ENCODE results near the gene CASR. TPM values are rescaled to one million over a fixed set of nuclear protein-coding genes. Genes with fewer than 3 reads are reported as not detected.

Gene CASR
- total RNA-seq, 4 donors from 2014 or later: 0.19 TPM; not detected in 3

DNA sequence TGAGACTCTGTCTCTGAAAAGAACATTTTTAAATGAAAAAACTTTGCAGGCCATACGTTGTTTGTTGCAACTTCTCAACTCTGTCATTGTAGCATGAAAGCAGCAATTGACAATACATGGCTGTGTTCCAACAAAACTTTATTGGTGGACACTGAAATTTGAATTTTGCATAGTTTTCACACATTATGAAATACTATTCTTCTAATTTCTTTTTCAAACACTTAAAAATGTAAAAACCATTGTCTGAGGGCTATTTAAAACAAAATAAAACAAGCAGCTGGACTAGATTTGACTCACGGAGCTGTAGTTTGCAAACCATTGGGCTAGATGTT, 123.1 kb downstream of the CASR start:
- WGBS, 2 donors: 42 to 51% methylated on average over 2 of the region's 2 CpGs
- H3K9me3 ChIP-seq: no peaks in the 10 kb centered on the region
- no peaks in the 10 kb centered on the region for H3K27me3 ChIP-seq
- H3K4me1 ChIP-seq: peaks cover 5 to 57% (median 7%) of the 10 kb centered on the region in 3 donors
- TF ChIP-seq, protein P1, sequence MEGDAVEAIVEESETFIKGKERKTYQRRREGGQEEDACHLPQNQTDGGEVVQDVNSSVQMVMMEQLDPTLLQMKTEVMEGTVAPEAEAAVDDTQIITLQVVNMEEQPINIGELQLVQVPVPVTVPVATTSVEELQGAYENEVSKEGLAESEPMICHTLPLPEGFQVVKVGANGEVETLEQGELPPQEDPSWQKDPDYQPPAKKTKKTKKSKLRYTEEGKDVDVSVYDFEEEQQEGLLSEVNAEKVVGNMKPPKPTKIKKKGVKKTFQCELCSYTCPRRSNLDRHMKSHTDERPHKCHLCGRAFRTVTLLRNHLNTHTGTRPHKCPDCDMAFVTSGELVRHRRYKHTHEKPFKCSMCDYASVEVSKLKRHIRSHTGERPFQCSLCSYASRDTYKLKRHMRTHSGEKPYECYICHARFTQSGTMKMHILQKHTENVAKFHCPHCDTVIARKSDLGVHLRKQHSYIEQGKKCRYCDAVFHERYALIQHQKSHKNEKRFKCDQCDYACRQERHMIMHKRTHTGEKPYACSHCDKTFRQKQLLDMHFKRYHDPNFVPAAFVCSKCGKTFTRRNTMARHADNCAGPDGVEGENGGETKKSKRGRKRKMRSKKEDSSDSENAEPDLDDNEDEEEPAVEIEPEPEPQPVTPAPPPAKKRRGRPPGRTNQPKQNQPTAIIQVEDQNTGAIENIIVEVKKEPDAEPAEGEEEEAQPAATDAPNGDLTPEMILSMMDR (IDR thresholded peaks at IDR 0.05): no peak
- no peak for TF ChIP-seq POLR2A (IDR thresholded peaks at IDR 0.05)
- intact Hi-C loops (cut with DNase I): no loop called here
- H3K36me3 ChIP-seq: no peaks in the 10 kb centered on the region
- no peak for DNase-seq
- peak overlapping the region in 3 of 4 donors; percentile 13 to 60 (median 48) for H3K27ac ChIP-seq
- H3K4me3 ChIP-seq: no peak overlapping the region

DNA sequence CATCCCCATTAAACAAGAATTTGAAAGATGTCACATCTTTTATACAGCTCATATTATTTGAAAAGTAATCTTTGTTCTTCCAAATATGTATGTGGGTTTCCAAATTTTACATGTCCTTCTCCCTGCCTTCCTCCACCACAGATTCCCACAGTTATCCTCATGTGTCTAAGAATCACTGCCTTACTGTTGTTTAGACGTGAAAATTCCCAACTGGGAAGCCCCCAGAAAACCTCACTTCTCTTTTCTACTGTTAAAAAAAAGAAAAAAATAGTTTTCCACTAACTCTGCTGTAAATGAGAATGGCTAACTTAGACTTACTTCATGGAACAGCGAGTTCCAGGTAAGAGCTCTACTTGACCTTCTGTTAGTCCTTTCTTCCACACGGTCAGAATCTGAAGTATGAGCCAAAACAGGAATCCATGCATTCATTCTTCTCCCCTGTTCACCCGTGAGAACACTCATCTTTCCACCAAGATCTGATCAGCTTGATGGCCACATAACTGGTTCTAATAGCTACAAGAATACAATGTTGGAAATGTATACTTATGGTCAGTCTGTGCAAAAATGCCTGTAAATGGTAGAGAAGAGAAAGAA, 123.7 kb downstream of the CASR start:
- intact Hi-C loops (cut with DNase I): no loop called here
- Histone ChIP-seq H3K27me3 (no peaks in the 10 kb centered on the region), H3K9me3 (no peaks in the 10 kb centered on the region), H3K4me1 (peaks cover 8 to 63% (median 11%) of the 10 kb centered on the region in 3 donors), H3K4me3 (no peak overlapping the region), H3K36me3 (no peaks in the 10 kb centered on the region), H3K27ac (peak overlapping the region in 1 of 4 donors; percentile 60)
- 69 to 89% methylated on average over 4 of the region's 4 CpGs for WGBS, 2 donors
- TF ChIP-seq POLR2A (IDR thresholded peaks at IDR 0.05): no peak
- TF ChIP-seq, protein P1 (IDR thresholded peaks at IDR 0.05): no peak
- DNase-seq: no peak

DNA sequence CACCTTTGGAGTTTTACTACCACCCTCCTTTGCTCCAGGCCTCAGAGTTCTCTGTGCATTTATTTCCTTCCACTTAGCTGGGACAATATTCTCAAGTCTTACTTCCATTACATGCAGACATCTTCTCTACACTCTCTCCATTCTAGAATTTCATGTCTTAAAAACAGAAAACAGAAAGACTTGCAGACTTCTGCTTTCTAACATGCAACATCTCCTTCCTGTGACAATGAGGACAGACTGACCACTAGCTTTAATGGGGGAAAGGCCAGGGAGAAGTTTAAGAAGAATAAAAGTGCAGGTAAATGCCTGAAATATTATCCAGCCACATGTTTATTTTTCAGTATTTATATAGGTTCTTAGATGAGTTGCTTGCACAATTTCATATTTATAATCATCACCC, 124.5 kb downstream of the CASR start:
- H3K4me1 ChIP-seq: peaks cover 14 to 71% (median 16%) of the 10 kb centered on the region in 3 donors
- no peaks in the 10 kb centered on the region for H3K9me3 ChIP-seq
- no peak for TF ChIP-seq POLR2A (IDR thresholded peaks at IDR 0.05)
- TF ChIP-seq, protein P1 (IDR thresholded peaks at IDR 0.05): no peak
- DNase-seq: no peak
- no peaks in the 10 kb centered on the region for H3K36me3 ChIP-seq
- no peaks in the 10 kb centered on the region for H3K27me3 ChIP-seq
- intact Hi-C loops (cut with DNase I): no loop called here
- no peak overlapping the region for H3K4me3 ChIP-seq
- no peak overlapping the region for H3K27ac ChIP-seq

DNA sequence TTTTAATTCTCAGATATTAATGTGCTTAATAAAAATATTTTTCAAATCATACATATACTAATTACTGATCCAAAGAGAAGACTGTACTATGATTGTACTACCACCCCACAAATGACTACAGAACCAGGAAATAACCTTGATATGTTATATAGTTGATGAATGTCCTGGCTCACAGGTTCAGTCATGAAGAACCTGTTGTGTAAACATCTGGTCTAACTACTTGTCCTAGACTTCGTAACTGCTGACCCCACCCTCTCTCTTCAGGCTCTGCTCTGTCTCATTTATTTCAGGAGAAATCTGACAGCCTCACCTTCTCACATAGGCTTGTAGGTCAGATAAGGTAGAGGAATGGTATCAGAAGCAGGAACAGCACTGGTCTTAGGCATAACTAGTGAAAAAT, 126.9 kb downstream of the CASR start:
- 10 to 33% methylated on average over 1 of the region's 1 CpG for WGBS, 2 donors
- Histone ChIP-seq H3K4me3 (no peak overlapping the region), H3K27ac (peak overlapping the region; percentile 47 to 93 (median 91)), H3K27me3 (no peaks in the 10 kb centered on the region), H3K9me3 (no peaks in the 10 kb centered on the region), H3K4me1 (peaks cover 24 to 95% (median 33%) of the 10 kb centered on the region in 3 donors), H3K36me3 (no peaks in the 10 kb centered on the region)
- no peak for TF ChIP-seq POLR2A (IDR thresholded peaks at IDR 0.05)
- TF ChIP-seq, protein P1 (IDR thresholded peaks at IDR 0.05): no peak
- intact Hi-C loops (cut with DNase I): no loop called here
- no peak for DNase-seq

DNA sequence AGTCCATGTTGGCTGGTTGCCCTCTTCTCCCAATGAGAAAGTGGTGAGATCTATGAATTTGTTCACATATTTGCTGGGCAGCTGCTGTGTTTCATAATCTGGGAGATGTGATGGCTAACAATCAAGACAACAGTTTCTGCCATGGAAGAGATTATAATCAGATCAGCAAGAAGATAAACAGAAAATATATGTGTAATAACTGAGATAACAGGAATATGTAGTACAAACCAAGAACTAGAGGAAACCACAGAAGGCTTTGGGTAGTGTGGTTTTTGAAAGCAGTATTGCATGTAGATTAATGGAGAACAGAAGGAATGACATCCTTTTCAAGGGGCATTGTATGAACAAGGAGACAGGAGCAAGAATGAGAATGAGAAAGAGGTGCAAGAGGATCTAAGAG, 129.4 kb downstream of the CASR start:
- intact Hi-C loops (cut with DNase I): no loop called here
- H3K4me1 ChIP-seq: peaks cover 20 to 96% (median 34%) of the 10 kb centered on the region in 3 donors
- H3K27ac ChIP-seq: peak overlapping the region; percentile 81 to 93 (median 91)
- H3K9me3 ChIP-seq: no peaks in the 10 kb centered on the region
- TF ChIP-seq POLR2A (IDR thresholded peaks at IDR 0.05): no peak
- TF ChIP-seq, protein P1 (IDR thresholded peaks at IDR 0.05): no peak
- H3K4me3 ChIP-seq: no peak overlapping the region
- no peaks in the 10 kb centered on the region for H3K36me3 ChIP-seq
- no peak for DNase-seq
- H3K27me3 ChIP-seq: no peaks in the 10 kb centered on the region

Data from esophagus squamous epithelium (tissue), 5 donors.